IMR-90 (cell line): ENCODE data around the gene DHRS3. TPM values are rescaled to one million over a fixed set of nuclear protein-coding genes. Genes with fewer than 3 reads are reported as not detected.
A peak's percentile ranks its signal among the peaks of the same experiment; 100 is the strongest.

Source experiments
- ATAC-seq: fragments of 200-7000 bp; cut with Tn5 transposase; 2 replicates; pipeline ENCODE4 v1.9.1; 2020; ENCODE audit warnings: low read depth, mild to moderate bottlenecking, moderate library complexity
- BruUV-seq: library from RNA; stranded (reverse); fragments of 400-500 nt; replicated peaks from 2 replicates; lab custom pipeline; 2021; lab: Mats Ljungman, UMichigan
- CTCF ChIA-PET: fragments of 300-600 bp; formaldehyde crosslinking; extraction: SDS; loops from one replicate; lab custom pipeline; 2021; ENCODE audit warnings: antibody characterized with exemption; lab: Yijun Ruan, JAX
- POLR2A ChIA-PET: fragments of 300-600 bp; sonication (Branson Sonifier 250); formaldehyde crosslinking; loops from one replicate; lab custom pipeline; 2022; ENCODE audit warnings: antibody characterized with exemption; ENCODE audit not compliant: unreplicated experiment; lab: Charles Lee
- DNase-seq: peaks from one replicate; pipeline ENCODE4 v3.0.0; 2013
- H2AFZ ChIP-seq: replicated peaks from 2 replicates; pipeline ENCODE3; 2013; ENCODE audit warnings: low read length, mild to moderate bottlenecking; ENCODE audit not compliant: poor library complexity
- H2AK5ac ChIP-seq: 2 replicates; pipeline ENCODE4 v1.6.1; 2013; ENCODE audit warnings: low read depth, low read length, inconsistent platforms
- H2AK9ac ChIP-seq: replicated peaks from 2 replicates; pipeline ENCODE3; 2013; ENCODE audit warnings: mild to moderate bottlenecking, low read depth, low read length, moderate library complexity; ENCODE audit not compliant: poor library complexity
- H2BK120ac ChIP-seq: 2 replicates; pipeline ENCODE4 v1.6.1; 2013; ENCODE audit warnings: low read depth, low read length, inconsistent platforms
- H2BK15ac ChIP-seq: 3 replicates; pipeline ENCODE4 v1.6.1; 2013; ENCODE audit warnings: low read depth, low read length, inconsistent platforms
- H2BK20ac ChIP-seq: 2 replicates; pipeline ENCODE4 v1.6.1; 2013; ENCODE audit warnings: low read depth, mild to moderate bottlenecking, inconsistent platforms, low read length, moderate library complexity
- H2BK5ac ChIP-seq: 2 replicates; pipeline ENCODE4 v1.6.1; 2013; ENCODE audit warnings: mild to moderate bottlenecking, low read depth, low read length, inconsistent platforms; ENCODE audit not compliant: poor library complexity, severe bottlenecking
- H3K14ac ChIP-seq: replicated peaks from 2 replicates; pipeline ENCODE4 v1.6.1; 2013; ENCODE audit warnings: low read depth, low read length, inconsistent platforms
- H3K18ac ChIP-seq: 2 replicates; pipeline ENCODE4 v1.6.1; 2013; ENCODE audit warnings: low read depth, low read length, control low read depth
- H3K23ac ChIP-seq: 2 replicates; pipeline ENCODE4 v1.6.1; 2013; ENCODE audit warnings: low read depth, low read length, inconsistent platforms
- H3K27ac ChIP-seq: 2 replicates; pipeline ENCODE4 v1.5.1; 2013; ENCODE audit warnings: mild to moderate bottlenecking, control low read depth, low read length; ENCODE audit not compliant: insufficient read depth
- H3K27me3 ChIP-seq: 2 replicates; pipeline ENCODE4 v1.6.1; 2013; ENCODE audit warnings: low read length; ENCODE audit not compliant: control insufficient read depth, insufficient read depth
- H3K36me3 ChIP-seq: 2 replicates; pipeline ENCODE4 v1.6.1; 2013; ENCODE audit warnings: low read length, mixed read lengths; ENCODE audit not compliant: control insufficient read depth, insufficient read depth
- H3K4ac ChIP-seq: 2 replicates; pipeline ENCODE4 v1.6.1; 2013; ENCODE audit warnings: low read depth, low read length, inconsistent platforms
- H3K4me1 ChIP-seq: 2 replicates; pipeline ENCODE4 v1.6.1; 2013; ENCODE audit warnings: low read length, mixed read lengths; ENCODE audit not compliant: control insufficient read depth, insufficient read depth
- H3K4me2 ChIP-seq: 2 replicates; pipeline ENCODE4 v1.6.1; 2013; ENCODE audit warnings: low read depth, mild to moderate bottlenecking, control low read depth, low read length, moderate library complexity
- H3K4me3 ChIP-seq: 2 replicates; pipeline ENCODE4 v1.5.1; 2013; ENCODE audit warnings: low read depth, mild to moderate bottlenecking, control low read depth, low read length, moderate library complexity; ENCODE audit not compliant: insufficient read depth
- H3K56ac ChIP-seq: 2 replicates; pipeline ENCODE4 v1.6.1; 2013; ENCODE audit warnings: low read length, inconsistent platforms; ENCODE audit not compliant: insufficient read depth; ENCODE audit errors: extremely low read depth
- H3K79me1 ChIP-seq, 2 experiments: 2 replicates each; pipeline ENCODE4 v1.6.1; 2013; ENCODE audit warnings: low read length in 2 of 2, inconsistent platforms in 1 of 2, low read depth in 1 of 2
- H3K9ac ChIP-seq: 2 replicates; pipeline ENCODE4 v1.6.1; 2013; ENCODE audit warnings: low read depth, low read length, control low read depth
- H3K9me1 ChIP-seq: 2 replicates; pipeline ENCODE4 v1.6.1; 2013; ENCODE audit warnings: low read length, inconsistent platforms; ENCODE audit not compliant: insufficient read depth
- H3K9me3 ChIP-seq: 2 replicates; pipeline ENCODE4 v1.6.1; 2013; ENCODE audit warnings: low read length; ENCODE audit not compliant: control insufficient read depth, insufficient read depth
- H4K20me1 ChIP-seq: 2 replicates; pipeline ENCODE4 v1.6.1; 2013; ENCODE audit warnings: low read length, inconsistent platforms; ENCODE audit not compliant: insufficient read depth
- H4K5ac ChIP-seq: 2 replicates; pipeline ENCODE4 v1.6.1; 2013; ENCODE audit warnings: mild to moderate bottlenecking, low read depth, low read length, control low read depth
- H4K8ac ChIP-seq, 2 experiments: 2 replicates each; pipeline ENCODE4 v1.6.1; 2013; ENCODE audit warnings: low read depth in 2 of 2, low read length in 2 of 2, control low read depth in 1 of 2, inconsistent platforms in 1 of 2
- H4K91ac ChIP-seq: 2 replicates; pipeline ENCODE4 v1.6.1; 2013; ENCODE audit warnings: low read depth, low read length, inconsistent platforms; ENCODE audit not compliant: insufficient read depth
- CTCF ChIP-seq: conservative IDR thresholded peaks from 2 replicates; pipeline ENCODE4 v1.5.1; 2012; ENCODE audit warnings: mild to moderate bottlenecking, low read depth, low read length, improper control_type of control experiment
- NFE2L2 ChIP-seq: fragments of 150-350 bp; IDR thresholded peaks from 2 replicates; pipeline ENCODE4 v1.6.1; 2016; ENCODE audit warnings: low read depth, mild to moderate bottlenecking, low read length
- WGBS, 2 experiments: methylation state at CpG; one replicate each; pipeline versions ENCODE4 v1.1.5 to v1.1.7; 2013; ENCODE audit warnings: missing lambda C conversion rate in 2 of 2; ENCODE audit not compliant: insufficient read length in 1 of 2; ENCODE audit errors: extremely low coverage in 2 of 2; 5-methylcytosine and 5-hydroxymethylcytosine counted together
- dilution Hi-C: fragments of 300-500 bp; cut with HindIII; formaldehyde crosslinking; loops from one replicate; pipeline ENCODE4 v1.14.3; 2018; ENCODE audit warnings: low sequenced_read_pairs; ENCODE audit not compliant: unreplicated experiment
- in situ Hi-C: fragments of 300-500 bp; cut with MboI; formaldehyde crosslinking; loops from 3 replicates; pipeline ENCODE4 v1.14.3; 2019; ENCODE audit warnings: low sequenced_read_pairs, inconsistent platforms, mixed read lengths
- intact Hi-C: fragments of 100-400 bp; cut with micrococcal nuclease; formaldehyde crosslinking; loops from 2 replicates; pipeline ENCODE4 v1.10.0; 2022
- polyA plus RNA-seq, 3 experiments: library from polyadenylated mRNA; depleted of rRNA; stranded (reverse); fragments of >200 nt; gene quantifications; 2 replicates each; pipeline ENCODE4 v1.2.3, GENCODE V29; 2012; ENCODE audit warnings: low replicate concordance in 1 of 3
- total RNA-seq: library from RNA; depleted of rRNA; stranded (reverse); fragments of >200 nt; gene quantifications from 2 replicates; pipeline ENCODE4 v1.2.3, GENCODE V29; 2012

DHRS3 gene
- total and polyA plus RNA-seq, 2 of the 4 experiments (the other 2 are of a cell fraction): 11.2 to 14.5 TPM

GRCh38 chr1:12552111-12552888, 65.7 kb downstream of the DHRS3 start:
- Histone ChIP-seq H3K4me2 (no peak overlapping the region), H3K27me3 (peaks cover 1% of the 10 kb centered on the region; the same call in 1 of the 2 replicates), H2AK9ac (no peak overlapping the region), H2BK5ac (peak overlapping the region; percentile 11), H4K20me1 (no peaks in the 10 kb centered on the region), H3K4me1 (peaks cover 25% of the 10 kb centered on the region), H3K9me1 (peaks cover 4% of the 10 kb centered on the region), H3K23ac (no peak overlapping the region), H2AK5ac (peak overlapping the region; percentile 80), H4K8ac (peak overlapping the region in 1 of 2 experiments; percentile 16; a peak in 2 of 4 replicates), H3K79me1 (no peaks in the 10 kb centered on the region), H3K9ac (no peak overlapping the region), H3K9me3 (peaks cover 2% of the 10 kb centered on the region; the same call in 1 of the 2 replicates), H2AFZ (peak overlapping the region; percentile 6), H3K18ac (no peak overlapping the region), H2BK15ac (peak overlapping the region; percentile 89; the same call in 2 of the 3 replicates), H2BK120ac (peak overlapping the region; percentile 78), H4K91ac (peak overlapping the region; percentile 84), H3K4ac (peak overlapping the region; percentile 88), H3K14ac (no peak overlapping the region), H3K56ac (no peak overlapping the region), H4K5ac (no peak overlapping the region), H3K36me3 (no peaks in the 10 kb centered on the region), H3K27ac (no peak overlapping the region), H3K4me3 (no peak overlapping the region), H2BK20ac (peak overlapping the region; percentile 52; the same call in 1 of the 2 replicates)
- TF ChIP-seq CTCF (no peak), NFE2L2 (no peak)
- no peak for DNase-seq
- ChIA-PET POLR2A (no interaction called here), CTCF (no interaction called here)
- dilution Hi-C loops: no loop called here
- no peak for ATAC-seq
- in situ Hi-C loops: loop anchor here (10.0 kb wide), 1 partner anchor 63 kb away; the partner anchor contains the start of gene DHRS3
- no TSS peak for BruUV-seq
- 91% methylated on average over 20 of the region's 27 CpGs; no CpG with 5 or more reads in 1 of the 2 experiments for WGBS, 2 experiments
- intact Hi-C loops: no loop called here
